ENCODE results near the gene TMEM95. TPM values are rescaled to one million over a fixed set of nuclear protein-coding genes. Genes with fewer than 3 reads are reported as not detected.

The TMEM95 gene
- not detected for total RNA-seq

GRCh38 chr17:7355053-7355452 lies at the start of gene TMEM95:
Gene TMEM95 (plus strand): TSS chr17:7355156. CDS start chr17:7355205, 49 bp downstream.
- ChIA-PET POLR2A (interaction anchor here (0.6 to 1.5 kb wide), 7 partner anchors 49 to 332 kb away, joined by 3 to 7 read pairs (median 4); partner anchors contain the start of genes POLR2A, TMEM256 and TP53), CTCF (interaction anchor here (0.6 to 6.3 kb wide), 36 partner anchors 10 to 259 kb away, joined by 3 to 68 read pairs (median 7); partner anchors contain the start of genes ACAP1, SENP3, SOX15 and TMEM102)
- DNase-seq (no peak), ATAC-seq (no peak)
- Mint-ChIP-seq H3K4me1 (ENCODE audit: low read depth) (peaks cover 37% of the 10 kb centered on the region), H3K36me3 (ENCODE audit: low read depth) (peaks cover 21% of the 10 kb centered on the region), H3K27ac (peak within 1 kb of the TSS; percentile 49), H3K9me3 (no peaks in the 10 kb centered on the region), H3K27me3 (no peaks in the 10 kb centered on the region), H3K4me3 (peak within 1 kb of the TSS; percentile 87)
- intact Hi-C loops (cut with micrococcal nuclease) = loop anchor here (10.0 kb wide), 2 partner anchors 130 to 210 kb away; partner anchors contain the start of genes POLR2A, SENP3 and SLC35G6
- TF ChIP-seq CTCF (IDR thresholded peaks at IDR 0.05) = no peak

- H3K4me3 Mint-ChIP-seq = peak within 1 kb of the TSS; percentile 94
- peaks cover 38% of the 10 kb centered on the region for H3K36me3 Mint-ChIP-seq (ENCODE audit: low read depth)
- intact Hi-C loops (cut with micrococcal nuclease) = no loop called here
- ChIA-PET POLR2A (interaction anchor here (1.4 kb wide), 1 partner anchor 14 kb away, joined by 3 read pairs; no protein-coding TSS in a partner anchor), CTCF (interaction anchor here (2.4 kb wide), 1 partner anchor 11 kb away, joined by 27 read pairs; no protein-coding TSS in a partner anchor)
- TF ChIP-seq CTCF (IDR thresholded peaks at IDR 0.05) = no peak
- H3K27me3 Mint-ChIP-seq = no peaks in the 10 kb centered on the region
- H3K9me3 Mint-ChIP-seq = peaks cover 2% of the 10 kb centered on the region
- peak; percentile 100 for DNase-seq
- ATAC-seq = peak; percentile 84
- H3K4me1 Mint-ChIP-seq (ENCODE audit: low read depth) = peaks cover 38% of the 10 kb centered on the region
- peak within 1 kb of the TSS; percentile 98 for H3K27ac Mint-ChIP-seq
Observed at GRCh38 chr17:7306911-7307685, 47.9 kb upstream of the TMEM95 start, which contains the start of gene EIF5A. Gene EIF5A (plus strand): TSS chr17:7307628. CDS start chr17:7309636, 2,008 bp downstream.

- TF ChIP-seq CTCF (IDR thresholded peaks at IDR 0.05) = no peak
- H3K4me3 Mint-ChIP-seq = peak overlapping the region; percentile 94
- no peaks in the 10 kb centered on the region for H3K27me3 Mint-ChIP-seq
- ATAC-seq = no peak
- intact Hi-C loops (cut with micrococcal nuclease) = no loop called here
- DNase-seq = peak; percentile 58
- ChIA-PET CTCF (interaction anchor here (0.6 to 0.9 kb wide), 2 partner anchors 47 to 276 kb away, joined by 3 read pairs; partner anchors contain the start of genes MPDU1 and TMEM95), POLR2A (interaction anchor here (0.6 to 9.0 kb wide), 25 partner anchors 10 to 378 kb away, joined by 3 to 150 read pairs (median 4); partner anchors contain the start of genes ACADVL, ACAP1, CD68 and CTDNEP1)
- H3K4me1 Mint-ChIP-seq (ENCODE audit: low read depth) = peaks cover 45% of the 10 kb centered on the region
- H3K9me3 Mint-ChIP-seq = peaks cover 2% of the 10 kb centered on the region
- H3K27ac Mint-ChIP-seq = peak overlapping the region; percentile 98
- peaks cover 46% of the 10 kb centered on the region for H3K36me3 Mint-ChIP-seq (ENCODE audit: low read depth)
Observed at GRCh38 chr17:7307686-7308624, 47.0 kb upstream of the TMEM95 start.

GRCh38 chr17:7308625-7309433 lies 46.1 kb upstream of the TMEM95 start:
- H3K4me3 Mint-ChIP-seq = peak overlapping the region; percentile 94
- intact Hi-C loops (cut with micrococcal nuclease) = no loop called here
- H3K27me3 Mint-ChIP-seq = no peaks in the 10 kb centered on the region
- ATAC-seq = peak; percentile 28
- CTCF ChIA-PET = interaction anchor here (0.6 to 1.2 kb wide), 3 partner anchors 35 to 275 kb away, joined by 3 read pairs; partner anchors contain the start of genes MPDU1 and TMEM95
- TF ChIP-seq CTCF (IDR thresholded peaks at IDR 0.05) = no peak
- POLR2A ChIA-PET = interaction anchor here (0.5 to 9.0 kb wide), 36 partner anchors 9 to 378 kb away, joined by 3 to 150 read pairs (median 3); partner anchors contain the start of genes ACADVL, ACAP1, CD68 and CTDNEP1
- H3K4me1 Mint-ChIP-seq (ENCODE audit: low read depth) = peaks cover 53% of the 10 kb centered on the region
- DNase-seq = peak; percentile 93
- peak overlapping the region; percentile 97 for H3K27ac Mint-ChIP-seq
- H3K36me3 Mint-ChIP-seq (ENCODE audit: low read depth) = peaks cover 49% of the 10 kb centered on the region
- peaks cover 2% of the 10 kb centered on the region for H3K9me3 Mint-ChIP-seq

Measured in activated CD8-positive, alpha-beta T cell treated with anti-CD3 and anti-CD28 coated beads for 36 hours (primary cell).